ENCODE data around the gene GRM7.

- TF ChIP-seq CTCF (IDR thresholded peaks at IDR 0.05) (no peak), POLR2A (IDR thresholded peaks at IDR 0.05) (no peak)
Measured at GRCh38 chr3:6921876-6922275, 61.0 kb downstream of the GRM7 start.

Measured in body of pancreas (tissue), 4 donors.